HG03039 (cell line): ENCODE measurements around the gene DKK3.

Source experiments
- ATAC-seq: cut with Tn5 transposase; IDR thresholded peaks from one replicate; pipeline ENCODE4 v1.9.1; 2021; ENCODE audit warnings: mild to moderate bottlenecking, moderate library complexity; ENCODE audit not compliant: unreplicated experiment

Gene DKK3

GRCh38 chr11:12031856-12032544 is 23.6 kb upstream of the DKK3 start:
- no peak for ATAC-seq

GRCh38 chr11:12029738-12030363 is 21.4 kb upstream of the DKK3 start:
- no peak for ATAC-seq

- ATAC-seq, result no peak
Observed at GRCh38 chr11:12029119-12029518, 20.7 kb upstream of the DKK3 start.

- no peak for ATAC-seq
Observed at GRCh38 chr11:12028303-12028702, 19.9 kb upstream of the DKK3 start.

GRCh38 chr11:12026331-12027211 is 18.1 kb upstream of the DKK3 start:
- ATAC-seq, result no peak

GRCh38 chr11:12024254-12024926 is 16.0 kb upstream of the DKK3 start:
- ATAC-seq, result no peak

- ATAC-seq, result no peak
Observed at GRCh38 chr11:12023015-12023414, 14.6 kb upstream of the DKK3 start.

- ATAC-seq, result no peak
Observed at GRCh38 chr11:12020546-12020945, 12.1 kb upstream of the DKK3 start.

GRCh38 chr11:12019866-12020416 is 11.5 kb upstream of the DKK3 start:
- no peak for ATAC-seq

- ATAC-seq, result no peak
Observed at GRCh38 chr11:12019337-12019736, 10.9 kb upstream of the DKK3 start.

GRCh38 chr11:12017865-12018453 is 9.5 kb upstream of the DKK3 start:
- ATAC-seq, result no peak

- no peak for ATAC-seq
Observed at GRCh38 chr11:12017243-12017678, 8.8 kb upstream of the DKK3 start.

GRCh38 chr11:12016246-12016645 is 7.8 kb upstream of the DKK3 start:
- no peak for ATAC-seq

GRCh38 chr11:12015486-12015885 is 7.1 kb upstream of the DKK3 start:
- ATAC-seq, result no peak

GRCh38 chr11:12013781-12014180 is 5.4 kb upstream of the DKK3 start:
- no peak for ATAC-seq

GRCh38 chr11:12009617-12010321 is 1.3 kb upstream of the DKK3 start:
- ATAC-seq, result no peak

- no peak for ATAC-seq
Observed at GRCh38 chr11:12008790-12009616, 577 bp upstream of the DKK3 start.

- ATAC-seq, result no peak
Observed at GRCh38 chr11:12007230-12007593, 1.2 kb downstream of the DKK3 start.
